Transverse colon (tissue), 4 donors: ENCODE data around the gene EID1. TPM values are rescaled to one million over a fixed set of nuclear protein-coding genes. Genes with fewer than 3 reads are reported as not detected.

Source experiments
- DNase-seq: peaks from one replicate; pipeline ENCODE4 v3.0.0-alpha.2; 2019
- H3K27ac ChIP-seq, 4 donors: fragments of 200-600 bp; sonication (generic); 2 replicates each; pipeline ENCODE4 v1.5.1; 2016 to 2018; ENCODE audit warnings: inconsistent platforms in 4 of 4
- H3K27me3 ChIP-seq: fragments of 200-600 bp; sonication (generic); 2 replicates; pipeline ENCODE4 v1.5.1; 2017; ENCODE audit warnings: inconsistent platforms
- H3K36me3 ChIP-seq, 4 donors: fragments of 200-600 bp; sonication (generic); 2 replicates each; pipeline ENCODE4 v1.5.1; 2017 to 2019; ENCODE audit warnings: inconsistent platforms in 4 of 4
- H3K4me1 ChIP-seq, 4 donors: fragments of 200-600 bp; sonication (generic); 2 replicates each; pipeline ENCODE4 v1.5.1; 2017 to 2020; ENCODE audit warnings: inconsistent platforms in 4 of 4
- H3K4me3 ChIP-seq, 4 donors: fragments of 200-600 bp; sonication (generic); 1 replicate in 1 of 4; 2 replicates in 3 of 4; pipeline versions ENCODE4 v1.5.1 to v1.6.1; 2017 to 2019; ENCODE audit warnings: inconsistent platforms in 4 of 4
- H3K9me3 ChIP-seq, 2 donors: fragments of 200-600 bp; sonication (generic); 2 replicates each; pipeline ENCODE4 v1.5.1; 2017 to 2019; ENCODE audit warnings: inconsistent platforms in 2 of 2
- EP300 ChIP-seq: sonication (generic); formaldehyde crosslinking; IDR thresholded peaks from one replicate; pipeline ENCODE4 v1.6.1; 2017; ENCODE audit warnings: antibody characterized with exemption, low read depth
- POLR2A ChIP-seq: fragments of 450-650 bp; IDR thresholded peaks from one replicate; pipeline ENCODE4 v1.6.1; 2016; ENCODE audit warnings: antibody characterized with exemption, mild to moderate bottlenecking, moderate library complexity
- POLR2AphosphoS5 ChIP-seq, 3 donors: sonication (generic); formaldehyde crosslinking; IDR thresholded peaks; one replicate each; pipeline ENCODE4 v1.6.1; 2016; ENCODE audit warnings: antibody characterized with exemption in 3 of 3
- WGBS, 2 donors: methylation state at CpG; one replicate each; pipeline ENCODE4 v1.1.5; 2018; ENCODE audit warnings: low coverage in 1 of 2; 5-methylcytosine and 5-hydroxymethylcytosine counted together
- in situ Hi-C, 4 donors: fragments of 200-750 bp; cut with MboI; loops; one replicate each; pipeline versions ENCODE4 v1.15.0 to v1.15.1; 2017; ENCODE audit warnings: low sequenced_read_pairs in 3 of 4, low pct_ligation_motif_present in 1 of 4, low pct_unique_long_range_greater_than_20kb in 1 of 4
- intact Hi-C: fragments of 100-400 bp; cut with DNase I; formaldehyde crosslinking; loops from one replicate; pipeline ENCODE4 v1.15.1; 2023; ENCODE audit warnings: low total_unique reads
- total RNA-seq, 4 donors: library from RNA; depleted of rRNA; stranded (reverse); fragments of >200 nt; gene quantifications; one replicate each; pipeline ENCODE4 v1.1.0, GENCODE V29; 2016
- TF ChIP-seq, protein P1 (sequence below), 5 experiments: fragments of 200-600 bp in 3 of 5; fragments of 450-650 bp in 2 of 5; sonication (generic) in 3 of 5; IDR thresholded peaks; 1 replicate in 2 of 5; 2 replicates in 3 of 5; pipeline ENCODE4 v1.5.1; 2016 to 2017; ENCODE audit warnings: antibody characterized with exemption in 5 of 5, inconsistent platforms in 3 of 5, mild to moderate bottlenecking in 2 of 5, moderate library complexity in 1 of 5

The EID1 gene, protein sequence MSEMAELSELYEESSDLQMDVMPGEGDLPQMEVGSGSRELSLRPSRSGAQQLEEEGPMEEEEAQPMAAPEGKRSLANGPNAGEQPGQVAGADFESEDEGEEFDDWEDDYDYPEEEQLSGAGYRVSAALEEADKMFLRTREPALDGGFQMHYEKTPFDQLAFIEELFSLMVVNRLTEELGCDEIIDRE
- total RNA-seq = 100 to 1,000 TPM in 2 of 4 donors, 10 to 100 TPM in 2; 44.5 to 136 (median 101) TPM

DNA sequence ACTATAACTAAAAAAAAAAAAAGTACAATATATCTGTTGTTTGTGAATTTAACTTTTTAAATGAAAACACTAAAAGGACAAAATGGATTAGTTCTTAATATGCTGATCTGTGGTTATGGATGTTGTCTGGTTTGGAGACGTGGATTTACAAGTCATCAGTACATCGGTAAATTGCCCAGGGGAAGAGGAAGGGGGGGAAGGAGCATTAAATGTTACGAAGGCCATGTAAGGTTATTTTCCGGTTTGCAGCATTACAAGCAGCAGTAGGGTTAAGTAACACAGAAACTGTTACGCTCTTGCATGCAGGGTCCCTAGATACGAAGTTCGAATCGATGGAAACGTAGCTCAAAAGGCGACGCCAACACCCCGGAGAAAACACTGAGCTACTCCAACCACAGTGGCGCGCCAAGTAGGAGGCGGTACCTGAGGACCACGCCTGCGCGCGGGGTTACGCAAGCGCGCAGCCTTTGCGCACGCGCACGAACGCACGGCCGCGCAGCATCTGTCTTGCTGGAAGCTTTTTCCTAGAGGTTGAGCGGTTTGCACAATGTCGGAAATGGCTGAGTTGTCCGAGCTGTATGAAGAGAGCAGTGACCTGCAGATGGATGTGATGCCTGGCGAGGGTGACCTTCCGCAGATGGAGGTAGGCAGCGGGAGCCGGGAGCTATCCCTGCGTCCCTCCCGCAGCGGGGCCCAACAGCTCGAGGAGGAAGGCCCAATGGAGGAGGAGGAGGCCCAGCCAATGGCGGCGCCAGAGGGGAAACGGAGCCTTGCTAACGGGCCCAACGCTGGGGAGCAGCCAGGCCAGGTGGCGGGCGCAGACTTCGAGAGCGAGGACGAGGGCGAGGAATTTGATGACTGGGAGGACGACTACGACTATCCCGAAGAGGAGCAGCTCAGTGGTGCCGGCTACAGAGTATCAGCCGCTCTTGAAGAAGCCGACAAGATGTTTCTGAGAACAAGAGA lies at the start of gene EID1:
Gene EID1, plus strand, starts transcription at position 505 of the 966 bp plus-strand sequence. Its CDS starts 43 bp downstream, at position 548.
- TF ChIP-seq EP300 (no peak), POLR2A (peak; percentile 63), POLR2AphosphoS5 (IDR thresholded peaks at IDR 0.05) (peak; percentile 87 to 89 (median 88))
- TF ChIP-seq, protein P1, sequence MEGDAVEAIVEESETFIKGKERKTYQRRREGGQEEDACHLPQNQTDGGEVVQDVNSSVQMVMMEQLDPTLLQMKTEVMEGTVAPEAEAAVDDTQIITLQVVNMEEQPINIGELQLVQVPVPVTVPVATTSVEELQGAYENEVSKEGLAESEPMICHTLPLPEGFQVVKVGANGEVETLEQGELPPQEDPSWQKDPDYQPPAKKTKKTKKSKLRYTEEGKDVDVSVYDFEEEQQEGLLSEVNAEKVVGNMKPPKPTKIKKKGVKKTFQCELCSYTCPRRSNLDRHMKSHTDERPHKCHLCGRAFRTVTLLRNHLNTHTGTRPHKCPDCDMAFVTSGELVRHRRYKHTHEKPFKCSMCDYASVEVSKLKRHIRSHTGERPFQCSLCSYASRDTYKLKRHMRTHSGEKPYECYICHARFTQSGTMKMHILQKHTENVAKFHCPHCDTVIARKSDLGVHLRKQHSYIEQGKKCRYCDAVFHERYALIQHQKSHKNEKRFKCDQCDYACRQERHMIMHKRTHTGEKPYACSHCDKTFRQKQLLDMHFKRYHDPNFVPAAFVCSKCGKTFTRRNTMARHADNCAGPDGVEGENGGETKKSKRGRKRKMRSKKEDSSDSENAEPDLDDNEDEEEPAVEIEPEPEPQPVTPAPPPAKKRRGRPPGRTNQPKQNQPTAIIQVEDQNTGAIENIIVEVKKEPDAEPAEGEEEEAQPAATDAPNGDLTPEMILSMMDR (IDR thresholded peaks at IDR 0.05) = peak in 1 of 5 experiments; percentile 8
- Histone ChIP-seq H3K4me3 (peak within 1 kb of the TSS; percentile 55 to 96 (median 68)), H3K27ac (peak within 1 kb of the TSS; percentile 88 to 94 (median 92)), H3K27me3 (no peaks in the 10 kb centered on the region), H3K9me3 (no peaks in the 10 kb centered on the region), H3K4me1 (peaks cover 0 to 29% (median 11%) of the 10 kb centered on the region in 4 donors), H3K36me3 (no peaks in the 10 kb centered on the region)
- 0% methylated on average over 5 to 50 of the region's 58 CpGs for WGBS, 2 donors
- in situ Hi-C loops (no loop called here), intact Hi-C loops (loop anchor here (10.0 kb wide), 1 partner anchor 87 kb away; the partner anchor contains the start of gene SHC4)
- peak; percentile 94 for DNase-seq

DNA sequence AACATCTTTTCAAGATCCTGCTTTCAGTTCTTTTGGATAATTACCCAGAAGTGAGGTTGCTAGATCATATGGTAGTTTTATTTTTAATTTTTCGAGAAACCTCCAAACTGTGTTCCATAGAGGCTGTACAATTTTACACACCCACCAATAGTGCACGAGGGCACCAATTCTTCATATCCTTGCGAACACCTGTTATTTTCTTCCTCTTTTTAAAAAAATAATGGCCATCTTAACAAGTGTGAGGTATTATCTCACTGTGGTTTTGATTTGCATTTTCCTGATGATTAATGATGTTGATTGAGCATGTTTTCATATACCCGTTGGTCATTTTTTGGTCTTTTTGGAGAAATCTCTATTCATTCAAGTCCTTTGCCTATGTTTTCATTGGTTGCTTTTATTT lies 49.5 kb upstream of the EID1 start:
- TF ChIP-seq, protein P1 (IDR thresholded peaks at IDR 0.05) = no peak
- TF ChIP-seq POLR2A (no peak), EP300 (no peak), POLR2AphosphoS5 (IDR thresholded peaks at IDR 0.05) (no peak)
- no peaks in the 10 kb centered on the region for H3K4me1 ChIP-seq
- no peaks in the 10 kb centered on the region for H3K27me3 ChIP-seq
- H3K9me3 ChIP-seq = peaks cover 0 to 5% of the 10 kb centered on the region in 2 donors
- H3K4me3 ChIP-seq = no peak overlapping the region
- in situ Hi-C loops (no loop called here), intact Hi-C loops (no loop called here)
- 74 to 88% methylated on average over 4 of the region's 4 CpGs for WGBS, 2 donors
- no peak overlapping the region for H3K27ac ChIP-seq
- no peaks in the 10 kb centered on the region for H3K36me3 ChIP-seq
- no peak for DNase-seq

DNA sequence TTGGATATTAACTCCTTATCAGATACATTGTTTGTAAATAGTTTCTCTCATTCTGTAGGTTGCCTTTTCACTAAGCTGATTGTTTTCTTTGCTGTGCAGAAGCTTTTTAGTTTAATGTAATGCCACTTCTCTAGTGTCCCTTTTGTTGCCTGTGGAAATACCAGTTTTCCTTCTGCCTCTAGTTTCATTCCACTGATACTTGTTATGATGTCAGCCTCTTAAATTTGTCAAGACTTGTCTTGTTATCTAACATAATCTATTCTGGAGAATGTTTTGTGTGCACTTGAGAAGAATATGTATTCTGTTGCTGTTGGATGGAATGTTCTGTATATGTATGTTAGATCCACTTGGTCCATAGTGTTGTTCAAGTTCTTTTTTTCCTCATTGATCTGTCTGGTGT lies 49.0 kb upstream of the EID1 start:
- Histone ChIP-seq H3K27ac (no peak overlapping the region), H3K4me3 (no peak overlapping the region), H3K36me3 (no peaks in the 10 kb centered on the region), H3K9me3 (peaks cover 0 to 5% of the 10 kb centered on the region in 2 donors), H3K4me1 (no peaks in the 10 kb centered on the region), H3K27me3 (no peaks in the 10 kb centered on the region)
- intact Hi-C loops = no loop called here
- in situ Hi-C loops = no loop called here
- TF ChIP-seq POLR2A = no peak
- TF ChIP-seq, protein P1 (IDR thresholded peaks at IDR 0.05) = no peak
- TF ChIP-seq EP300 = no peak
- TF ChIP-seq POLR2AphosphoS5 (IDR thresholded peaks at IDR 0.05) = no peak
- DNase-seq = no peak

DNA sequence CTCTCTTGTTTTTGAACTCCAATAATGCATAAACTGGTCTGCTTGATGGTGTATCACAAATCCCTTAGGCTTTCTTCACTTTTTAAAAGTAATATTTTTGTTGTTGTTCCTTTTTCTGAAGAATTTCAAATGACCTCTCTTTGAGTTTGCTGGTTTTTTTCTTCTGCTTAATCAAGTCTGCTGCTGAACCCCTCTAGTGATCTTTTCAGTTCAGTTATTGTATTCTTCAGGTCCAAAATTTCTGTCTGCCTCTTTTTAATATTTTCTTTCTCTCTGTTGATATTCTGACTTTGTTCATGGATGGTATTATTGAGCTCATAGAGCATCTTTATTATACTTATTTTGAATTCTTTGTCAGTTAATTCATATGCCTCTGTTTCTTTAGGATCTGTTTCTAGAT lies 45.3 kb upstream of the EID1 start:
- no peak overlapping the region for H3K27ac ChIP-seq
- no peak overlapping the region for H3K4me3 ChIP-seq
- peaks cover 0 to 5% of the 10 kb centered on the region in 2 donors for H3K9me3 ChIP-seq
- no peaks in the 10 kb centered on the region for H3K4me1 ChIP-seq
- H3K27me3 ChIP-seq = no peaks in the 10 kb centered on the region
- intact Hi-C loops (no loop called here), in situ Hi-C loops (no loop called here)
- DNase-seq = no peak
- TF ChIP-seq EP300 = no peak
- no peak for TF ChIP-seq POLR2A
- no peak for TF ChIP-seq POLR2AphosphoS5 (IDR thresholded peaks at IDR 0.05)
- TF ChIP-seq, protein P1 (IDR thresholded peaks at IDR 0.05) = no peak
- H3K36me3 ChIP-seq = no peaks in the 10 kb centered on the region
